ENCODE data around the gene HAGH.

GRCh38 chr16:1794221-1794871 is 32.3 kb downstream of the HAGH start:
- TF ChIP-seq CTCF (IDR thresholded peaks at IDR 0.05) (no peak), POLR2A (IDR thresholded peaks at IDR 0.05) (no peak)
